GM18526 (cell line): Measurements from ENCODE around the gene PRKCE.

ENCODE experiments used
- POLR2A ChIP-seq: IDR thresholded peaks from 3 replicates; pipeline ENCODE4 v1.6.1; 2011; ENCODE audit not compliant: insufficient read length; ENCODE audit errors: extremely low read depth

Gene PRKCE

DNA sequence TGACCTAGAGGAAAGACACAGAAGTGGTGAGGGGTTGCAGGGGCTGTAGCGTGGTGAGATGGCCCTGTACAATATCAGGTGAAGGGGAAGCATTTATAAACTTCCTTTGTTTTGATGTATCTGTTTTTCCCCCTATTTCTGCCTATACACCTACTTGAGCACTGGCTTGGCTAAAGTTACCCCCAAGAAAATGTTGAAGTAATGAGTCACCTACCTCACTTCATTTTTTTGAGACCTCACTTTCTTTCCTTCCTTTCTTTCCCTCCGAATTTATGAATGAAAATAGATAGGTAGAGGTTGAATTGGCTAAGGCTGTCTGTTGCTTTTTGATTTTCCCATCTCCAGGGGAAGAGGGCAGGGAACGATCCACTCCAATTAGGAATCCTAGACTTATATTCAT, 414.6 kb downstream of the PRKCE start:
- TF ChIP-seq POLR2A: no peak

DNA sequence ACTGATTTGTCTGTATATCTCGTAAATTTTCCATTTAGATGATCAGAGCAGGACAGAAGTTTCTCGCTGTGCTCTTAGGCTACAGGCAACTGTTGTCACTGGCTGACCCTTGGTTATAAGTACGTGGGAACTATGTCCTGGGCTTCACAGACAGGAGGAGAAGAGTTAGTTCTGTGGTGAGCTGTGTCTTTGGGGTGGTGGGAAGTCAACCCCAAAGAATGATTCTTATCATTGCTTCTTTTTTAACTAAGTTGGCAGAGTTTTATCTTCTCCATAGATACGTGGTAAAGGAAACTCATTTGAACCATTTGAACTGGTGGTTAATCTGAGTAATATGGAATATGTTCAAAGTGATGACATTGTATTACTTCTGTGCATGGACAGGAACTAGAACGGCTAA, 415.1 kb downstream of the PRKCE start:
- no peak for TF ChIP-seq POLR2A

DNA sequence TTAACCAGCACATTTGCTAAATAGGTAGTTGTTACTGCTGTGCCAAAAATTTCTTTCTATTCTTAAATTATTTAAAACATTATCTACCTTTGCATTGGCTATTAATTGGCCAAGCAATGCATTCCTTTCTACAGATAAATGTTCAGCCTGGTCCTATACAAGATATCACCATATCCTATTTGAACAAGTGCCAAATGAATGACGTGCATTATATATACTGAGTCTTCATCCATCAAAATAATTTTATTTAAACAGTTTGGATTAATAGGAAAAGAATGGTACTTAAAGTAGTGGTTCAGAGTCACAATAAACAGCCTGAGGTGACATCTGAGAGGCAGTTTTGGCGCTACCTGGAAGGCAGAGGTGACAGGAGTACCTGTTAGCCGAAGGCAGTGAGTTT, 415.6 kb downstream of the PRKCE start:
- TF ChIP-seq POLR2A: no peak

DNA sequence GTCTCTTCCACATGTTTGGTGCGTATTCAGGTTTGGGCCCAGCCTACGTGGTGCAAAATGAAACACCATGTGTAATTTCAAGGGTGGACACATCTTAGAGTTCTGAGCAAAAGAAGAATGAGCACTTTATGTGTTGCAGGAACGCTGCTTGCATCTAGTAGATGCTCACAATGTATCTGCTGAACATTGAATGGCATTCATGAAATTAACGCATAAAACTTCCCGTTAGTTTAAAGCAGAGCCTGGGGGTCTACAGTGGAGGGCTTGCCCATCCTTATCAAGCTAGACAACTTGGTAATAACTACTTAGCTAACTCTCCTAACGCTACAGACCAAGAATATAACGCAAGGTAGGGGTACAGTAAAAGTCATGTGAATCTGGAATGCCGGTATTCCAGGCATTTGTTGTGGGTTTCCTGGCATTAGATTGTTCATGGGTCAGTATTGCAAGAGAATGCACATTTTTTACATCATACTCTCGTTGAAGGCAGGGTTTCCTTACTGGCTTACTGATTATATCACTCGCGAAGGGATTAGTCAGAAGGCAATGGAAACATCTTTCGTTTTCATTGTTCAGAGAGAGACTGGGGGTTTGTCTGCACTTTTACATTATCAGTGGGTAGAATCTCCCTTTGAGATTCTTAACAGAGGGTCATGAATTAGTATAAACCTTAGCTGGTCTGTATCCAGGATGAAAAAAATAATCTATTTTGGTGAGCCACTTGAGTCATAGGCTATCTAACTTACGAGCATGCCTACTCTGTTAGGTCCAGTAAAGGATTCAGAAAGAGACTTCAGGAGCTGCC, 416.2 kb downstream of the PRKCE start:
- no peak for TF ChIP-seq POLR2A

DNA sequence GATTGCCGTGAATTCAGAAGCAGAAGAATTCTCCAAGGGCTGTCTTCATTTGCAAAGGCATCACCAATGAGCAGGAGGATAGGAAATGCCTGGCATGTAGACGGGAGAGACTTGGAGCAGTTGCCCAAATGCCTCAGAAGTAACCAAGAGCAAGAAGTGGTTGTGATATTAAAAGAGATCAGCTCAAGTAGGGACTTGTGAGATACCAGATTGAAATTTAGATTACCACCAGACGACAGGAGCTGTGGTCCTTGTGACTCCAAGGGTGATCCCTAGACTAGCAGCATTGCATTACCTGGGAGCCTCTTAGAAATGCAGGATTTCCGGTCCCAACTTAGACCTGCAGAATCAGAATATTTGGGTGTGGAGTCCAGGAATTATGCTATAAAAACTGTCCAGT, 417.2 kb downstream of the PRKCE start:
- TF ChIP-seq POLR2A: no peak

DNA sequence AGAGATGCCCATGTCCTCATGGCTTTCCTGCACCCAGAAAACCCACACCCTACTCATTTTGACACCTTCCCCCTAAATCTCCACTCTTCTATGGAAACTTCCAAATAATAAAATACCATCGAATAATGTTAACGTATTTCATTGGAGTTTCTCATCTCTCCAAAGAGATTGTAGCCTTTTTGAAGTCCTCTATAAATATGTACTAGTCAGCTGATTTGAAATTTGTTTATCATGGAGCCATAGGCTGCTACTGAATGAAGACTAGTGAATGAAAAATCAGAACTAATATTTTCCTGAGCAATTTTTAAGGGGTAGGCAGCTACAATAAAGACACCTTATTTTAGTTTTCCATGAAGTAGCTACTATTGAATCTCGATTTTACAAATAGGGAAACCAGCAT, 419.6 kb downstream of the PRKCE start:
- TF ChIP-seq POLR2A: no peak

DNA sequence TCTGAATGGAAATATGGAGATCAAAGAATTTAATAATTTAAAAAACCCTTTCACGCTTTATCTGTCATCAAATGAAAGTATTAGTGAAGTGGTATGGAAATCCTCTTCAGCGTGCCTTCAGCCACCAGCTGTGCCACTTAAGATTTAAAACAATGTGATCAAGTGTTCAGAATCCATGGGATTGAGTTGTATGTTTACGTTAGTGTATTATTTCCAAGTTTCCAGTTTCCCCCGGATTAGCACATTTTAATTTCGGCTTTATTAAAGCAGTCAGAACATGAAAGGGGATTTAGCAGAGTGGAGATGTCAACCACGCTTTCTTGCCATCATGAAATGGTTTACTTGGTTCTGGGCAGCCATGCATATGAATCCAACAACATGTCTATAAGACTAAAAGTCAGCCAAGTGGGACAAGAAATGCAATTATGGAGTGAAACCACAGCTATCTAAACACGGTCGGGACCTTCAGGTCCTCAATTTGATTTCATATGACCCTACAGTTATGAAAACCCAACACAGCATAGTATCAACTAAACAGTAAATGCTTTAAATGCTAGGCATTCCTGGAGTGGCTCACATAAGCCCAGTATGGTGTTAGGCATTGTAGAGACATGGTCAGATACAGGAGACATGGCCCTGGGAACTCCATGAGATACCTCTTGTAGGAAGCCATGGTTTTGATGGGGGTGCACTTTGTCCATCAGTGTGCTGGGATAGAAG, 420.8 kb downstream of the PRKCE start:
- no peak for TF ChIP-seq POLR2A

DNA sequence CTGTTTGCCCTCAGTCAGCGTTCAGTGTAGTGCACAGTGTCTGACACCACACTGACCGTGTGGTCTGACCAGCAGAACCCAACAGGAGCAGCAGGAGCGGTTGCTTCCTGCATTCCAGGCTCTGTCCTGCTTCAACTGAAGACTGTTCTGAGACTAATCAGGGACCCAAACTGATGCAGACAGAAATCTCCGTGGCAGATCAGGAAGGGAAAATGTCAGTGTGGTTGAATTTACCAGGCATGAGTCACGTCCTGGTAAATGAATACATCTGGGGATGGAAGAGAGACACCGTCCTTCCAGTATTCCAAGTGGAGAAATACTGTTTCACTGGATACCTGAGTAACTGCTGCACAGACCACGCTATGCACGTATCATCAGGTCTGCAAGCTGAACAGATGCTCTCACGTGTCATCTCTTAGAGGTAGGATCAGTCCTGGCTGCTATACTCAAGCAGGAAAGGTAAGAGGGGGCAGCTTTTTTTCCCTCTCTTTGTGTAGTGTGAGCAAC, 422.1 kb downstream of the PRKCE start:
- TF ChIP-seq POLR2A: no peak

DNA sequence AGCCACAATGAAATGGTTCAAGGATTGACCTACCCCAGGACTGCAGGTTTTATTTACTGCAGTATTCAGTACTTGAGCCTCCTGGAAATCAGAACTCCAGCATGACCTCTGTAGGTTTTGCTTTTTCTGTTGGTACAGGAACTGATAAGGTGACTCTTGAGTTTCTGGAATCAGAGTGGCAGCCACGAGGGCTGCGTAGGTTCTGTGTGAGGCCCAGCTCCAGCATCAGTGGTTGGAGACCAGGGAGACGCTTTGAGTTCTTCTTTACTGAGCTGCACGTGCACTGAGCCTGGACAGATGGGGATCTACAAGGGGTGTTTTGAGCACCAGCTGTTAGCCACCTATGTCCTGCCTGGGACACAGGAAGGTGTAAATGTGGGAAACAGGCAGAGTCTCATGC, 423.0 kb downstream of the PRKCE start:
- no peak for TF ChIP-seq POLR2A

DNA sequence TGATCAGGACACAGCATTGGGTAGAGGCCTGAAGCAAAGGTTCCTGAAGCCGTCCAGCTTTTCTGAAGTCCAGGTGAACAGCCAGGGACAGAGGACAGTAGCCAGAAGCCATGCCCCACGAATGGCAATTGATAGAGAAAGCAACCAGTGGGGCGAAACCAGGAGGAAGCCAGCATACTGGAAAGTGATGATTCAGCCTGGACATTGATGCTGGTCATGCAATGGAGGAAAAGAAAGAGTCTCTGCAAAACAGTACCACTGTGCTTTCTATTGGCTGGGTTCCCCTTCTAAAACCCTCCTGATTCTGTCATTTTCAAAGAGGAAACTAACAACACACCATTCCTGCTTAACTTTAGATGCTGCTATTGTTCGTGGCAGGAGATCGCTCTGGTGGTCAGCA, 424.4 kb downstream of the PRKCE start:
- TF ChIP-seq POLR2A: no peak

DNA sequence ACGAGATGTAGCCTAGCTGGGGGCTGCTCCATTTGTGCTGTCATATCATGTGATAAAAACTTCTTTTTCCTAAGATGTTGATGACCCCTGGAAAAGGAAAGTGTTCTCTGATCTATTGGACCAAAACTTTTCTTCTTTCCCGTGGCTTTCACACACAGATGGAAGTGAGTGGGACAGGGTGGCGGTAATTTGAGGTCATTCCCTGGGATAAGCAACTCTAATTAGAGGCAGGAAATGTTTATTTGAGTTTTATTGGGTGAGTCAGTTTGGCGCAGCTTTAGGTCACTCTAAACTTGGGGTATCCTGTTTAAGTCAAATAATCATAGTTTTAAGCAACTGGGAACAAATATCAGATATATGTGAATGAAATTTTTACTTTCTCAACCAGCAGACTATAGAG, 424.8 kb downstream of the PRKCE start:
- TF ChIP-seq POLR2A: no peak

DNA sequence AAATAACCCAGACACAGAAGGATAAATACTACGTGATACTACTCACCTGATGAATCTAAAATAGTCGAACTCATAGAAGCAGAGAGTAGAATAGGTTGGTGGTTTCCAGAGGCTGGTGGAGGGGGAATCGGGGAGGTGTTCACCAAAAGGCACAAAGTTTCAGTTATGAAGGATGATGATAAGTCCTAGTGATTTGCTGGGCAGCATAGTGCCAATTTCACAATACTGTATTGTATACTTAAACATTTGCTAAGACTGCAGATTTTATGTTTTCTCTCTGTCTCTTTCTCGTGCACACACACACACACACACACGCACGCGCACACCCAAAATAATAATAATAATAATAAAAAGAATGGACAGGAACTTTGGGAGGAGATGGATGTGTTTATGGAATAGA, 425.4 kb downstream of the PRKCE start:
- TF ChIP-seq POLR2A: no peak

DNA sequence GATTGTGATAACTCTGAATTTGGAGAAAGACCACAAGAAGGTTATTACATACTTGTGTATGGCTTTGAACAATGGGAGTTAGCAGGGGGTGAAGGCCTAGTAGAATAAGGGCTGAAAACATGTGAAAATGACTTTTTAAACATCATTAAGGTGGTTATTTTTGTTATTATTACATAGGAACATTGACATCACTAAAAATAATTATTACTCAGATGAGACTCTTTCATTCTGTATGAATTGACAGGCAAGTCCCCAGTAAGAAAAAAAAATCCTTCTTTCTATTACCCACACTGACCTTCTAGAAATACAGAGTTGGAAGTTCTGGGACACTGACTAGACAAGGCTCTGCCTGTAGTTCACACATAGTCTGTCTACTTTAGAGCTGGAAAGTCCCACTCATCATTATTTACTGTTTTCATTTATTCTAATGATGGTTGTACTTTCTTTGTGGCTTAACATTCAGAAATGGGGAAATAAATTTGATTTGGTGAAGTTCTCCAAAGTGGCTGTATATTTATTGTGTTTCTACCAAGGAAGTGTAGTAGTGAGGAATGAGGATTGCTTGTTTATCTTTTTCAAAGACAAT, 426.1 kb downstream of the PRKCE start:
- no peak for TF ChIP-seq POLR2A

DNA sequence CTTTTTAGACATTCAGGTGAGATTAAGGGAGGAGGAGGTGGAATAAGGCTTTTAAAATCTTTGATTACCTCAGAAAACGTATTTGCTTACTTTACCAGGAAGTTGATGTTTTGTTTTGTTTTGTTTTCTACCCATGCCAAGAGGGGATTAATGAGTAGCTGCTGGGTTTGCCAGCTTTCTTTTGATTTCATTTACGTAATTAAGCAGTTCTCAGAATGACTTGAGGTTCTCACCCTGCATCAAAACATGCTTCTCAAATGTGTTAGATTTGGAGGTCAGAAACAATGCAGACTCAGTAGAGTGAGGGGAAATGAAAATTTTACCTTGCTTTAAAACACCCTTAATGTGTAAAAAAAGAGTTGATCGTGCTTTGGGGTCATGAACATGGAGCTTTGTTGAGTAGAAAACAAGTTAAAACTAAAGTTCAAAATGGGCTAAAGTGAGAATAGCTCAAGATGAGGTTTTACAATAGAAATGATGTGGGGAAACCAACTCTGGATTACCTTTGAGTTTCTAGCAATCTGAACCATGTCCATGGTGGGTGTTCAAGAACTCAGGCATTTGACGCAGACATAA, 428.6 kb downstream of the PRKCE start:
- no peak for TF ChIP-seq POLR2A

DNA sequence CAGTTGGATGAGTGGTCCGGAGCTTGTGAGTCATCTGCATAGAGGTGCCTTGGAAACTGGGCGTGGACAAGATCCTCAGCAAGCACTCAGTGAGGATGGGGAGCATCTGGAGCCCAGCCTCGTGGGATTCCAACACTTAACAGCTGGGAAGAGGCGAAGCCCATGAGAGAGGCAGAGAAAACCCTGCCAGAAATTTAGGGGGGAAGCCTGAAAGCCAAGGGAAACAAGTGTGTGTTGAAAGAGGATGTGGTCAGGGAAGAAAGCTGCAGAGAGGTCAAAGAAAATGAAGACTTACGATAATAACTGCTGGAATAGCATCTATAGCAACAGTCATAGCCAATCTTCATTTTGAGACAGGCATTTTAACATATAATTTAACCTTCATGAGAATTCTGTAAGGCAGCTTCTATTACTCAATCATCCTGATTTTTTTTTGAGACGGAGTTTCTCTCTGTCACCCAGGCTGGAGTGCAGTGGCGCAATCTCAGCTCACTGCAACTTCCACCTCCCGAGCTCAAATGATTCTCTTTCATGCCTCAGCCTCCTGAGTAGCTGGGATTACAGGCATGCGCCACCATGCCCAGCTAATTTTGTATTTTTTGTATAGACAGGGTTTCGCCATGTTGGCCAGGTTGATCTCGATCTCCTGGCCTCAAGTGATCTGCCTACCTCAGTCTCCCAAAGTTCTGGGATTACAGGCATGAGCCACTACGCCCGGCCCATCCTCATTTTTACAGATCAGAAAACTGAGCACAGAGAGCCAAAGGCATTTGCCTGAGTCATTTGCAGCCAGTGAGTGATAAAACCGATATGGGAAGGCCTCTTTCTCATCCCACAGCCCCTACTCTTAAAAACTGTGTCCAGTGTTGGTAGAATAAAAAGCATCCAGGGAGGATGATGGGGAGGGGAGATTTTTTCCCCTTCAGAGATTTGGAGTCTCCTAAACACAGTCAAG, 431.3 kb downstream of the PRKCE start:
- TF ChIP-seq POLR2A: no peak
